GM19043 (cell line): ENCODE data around the gene SRL.
"Not testable (repeated sequence)": the region's sequence is repeated elsewhere in the genome, so short reads cannot be mapped to it uniquely, and the experiment has no call there.

Experiments used
- ATAC-seq: cut with Tn5 transposase; IDR thresholded peaks from one replicate; pipeline ENCODE4 v1.9.1; 2021; ENCODE audit warnings: low read depth; ENCODE audit not compliant: unreplicated experiment

The SRL gene

DNA sequence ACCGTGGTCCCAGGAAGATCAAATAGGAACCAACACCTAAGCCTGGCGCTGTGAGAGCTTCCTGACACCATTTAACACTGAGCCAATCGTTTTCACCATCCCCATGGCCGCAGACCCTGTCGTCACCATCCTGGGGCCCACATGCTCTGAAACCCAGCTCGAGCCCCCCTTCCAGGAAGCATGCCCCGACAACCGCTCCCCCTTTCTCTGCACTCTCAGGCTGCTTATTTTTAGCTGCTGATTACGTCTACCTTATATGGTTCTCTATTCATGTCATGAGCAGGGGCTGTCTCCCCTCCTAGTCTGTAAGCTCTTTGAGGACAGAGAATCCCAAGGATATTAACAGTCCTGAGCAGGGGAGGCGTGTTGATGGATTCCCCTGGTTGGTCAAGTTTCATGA lies 10.5 kb downstream of the SRL start:
- ATAC-seq, result no peak

DNA sequence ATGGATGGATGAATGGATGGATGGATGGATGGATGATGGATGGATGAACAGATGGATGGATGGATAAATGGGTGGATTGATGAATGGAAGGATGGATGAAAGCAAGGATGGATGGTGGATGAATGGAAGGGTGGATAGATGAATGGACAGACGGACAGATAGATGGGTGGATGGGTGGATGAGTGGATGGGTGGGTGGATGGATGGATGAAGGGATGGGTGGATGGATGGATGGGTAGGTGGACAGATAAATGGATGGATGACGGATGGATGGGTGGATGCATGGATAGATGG lies 14.9 kb downstream of the SRL start:
- no peak for ATAC-seq

DNA sequence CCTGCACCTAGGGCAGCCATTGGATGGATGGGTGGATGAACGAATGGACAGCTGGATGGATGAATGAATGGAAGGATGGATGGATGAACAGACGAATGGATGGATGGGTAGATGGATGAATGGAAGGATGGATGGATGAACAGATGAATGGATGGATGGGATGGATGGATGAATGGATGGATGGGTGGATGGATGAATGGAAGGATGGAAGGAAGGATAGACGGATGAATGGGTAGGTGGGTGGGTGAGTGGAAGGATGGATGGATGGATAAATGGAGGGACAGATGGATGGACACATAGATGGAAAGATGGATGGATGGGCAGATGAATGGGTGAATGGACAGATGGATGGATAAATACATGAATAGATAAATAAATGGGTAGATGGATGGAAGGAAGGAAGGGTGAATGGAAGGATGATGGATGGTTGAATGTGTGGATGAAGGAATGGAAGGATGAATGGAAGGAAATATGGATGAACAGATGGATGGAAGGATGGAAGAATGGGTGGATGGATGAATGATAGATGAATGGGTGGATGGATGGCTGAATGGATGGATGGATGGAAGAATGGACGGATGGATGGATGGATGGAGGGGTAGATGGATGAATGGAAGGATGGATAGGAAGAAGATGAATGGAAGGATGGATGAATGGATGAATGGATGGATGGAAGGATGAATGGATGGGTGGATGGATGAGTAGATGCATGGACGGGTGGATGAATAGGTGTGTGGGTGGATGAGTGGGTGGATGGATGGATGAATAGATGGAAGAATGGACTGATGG lies 15.4 kb downstream of the SRL start:
- no peak for ATAC-seq

DNA sequence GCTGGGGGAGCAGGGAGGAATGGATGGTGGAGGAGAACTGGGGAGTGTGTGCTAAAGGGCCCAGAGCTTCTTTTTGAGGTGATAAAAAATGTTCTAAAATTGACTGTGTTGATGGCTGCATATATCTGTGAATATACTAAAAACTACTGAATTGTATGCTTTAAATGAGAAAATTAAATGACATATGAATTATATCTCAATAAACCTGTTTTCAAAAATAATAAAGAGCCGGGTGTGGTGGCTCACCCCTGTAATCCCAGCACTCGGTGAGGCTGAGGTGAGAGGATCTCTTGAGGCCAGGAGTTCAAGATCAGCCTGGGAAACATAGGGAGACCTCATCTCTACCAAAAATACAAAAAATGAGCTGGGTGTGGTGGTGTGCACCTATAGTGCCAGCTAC lies 16.8 kb downstream of the SRL start:
- ATAC-seq, result no peak

DNA sequence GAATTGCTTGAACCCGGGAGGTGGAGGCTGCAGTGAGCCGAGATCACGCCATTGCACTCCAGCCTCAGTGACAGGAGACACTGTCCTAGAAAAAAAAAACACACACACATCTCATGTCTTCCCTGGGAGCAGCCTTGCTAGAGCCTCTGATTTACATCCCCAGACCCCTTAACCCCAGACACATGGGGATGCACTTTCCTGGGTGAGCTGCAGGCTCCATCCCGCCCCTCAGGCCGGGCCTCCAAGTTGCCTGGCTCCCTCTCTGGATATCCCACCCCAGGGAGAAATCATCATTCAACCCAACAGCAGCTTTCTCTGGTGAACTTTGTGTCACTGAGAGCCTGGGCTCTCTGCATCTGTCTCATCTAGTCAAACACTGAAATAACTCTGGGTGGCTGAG lies 21.5 kb downstream of the SRL start:
- no peak for ATAC-seq

DNA sequence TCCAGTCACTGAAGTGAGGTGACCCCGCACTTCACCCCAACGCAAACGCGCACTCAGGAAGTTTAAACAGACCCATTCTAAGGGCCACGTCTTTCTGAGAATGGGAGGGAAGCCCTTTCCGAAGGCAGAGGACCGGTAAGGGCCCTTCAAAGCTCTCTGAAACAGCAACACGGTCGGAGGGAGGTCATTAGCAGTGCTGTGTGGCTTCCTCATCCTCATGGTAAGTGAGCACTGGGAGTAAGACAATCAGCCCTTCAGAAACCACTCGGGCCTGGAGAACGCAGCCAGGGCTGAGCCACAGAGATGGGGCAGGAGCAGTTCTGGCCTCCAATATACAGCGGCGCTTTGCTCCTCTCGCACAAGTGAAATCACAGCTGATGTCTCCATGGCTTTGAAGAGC lies 23.7 kb downstream of the SRL start:
- ATAC-seq, result no peak

DNA sequence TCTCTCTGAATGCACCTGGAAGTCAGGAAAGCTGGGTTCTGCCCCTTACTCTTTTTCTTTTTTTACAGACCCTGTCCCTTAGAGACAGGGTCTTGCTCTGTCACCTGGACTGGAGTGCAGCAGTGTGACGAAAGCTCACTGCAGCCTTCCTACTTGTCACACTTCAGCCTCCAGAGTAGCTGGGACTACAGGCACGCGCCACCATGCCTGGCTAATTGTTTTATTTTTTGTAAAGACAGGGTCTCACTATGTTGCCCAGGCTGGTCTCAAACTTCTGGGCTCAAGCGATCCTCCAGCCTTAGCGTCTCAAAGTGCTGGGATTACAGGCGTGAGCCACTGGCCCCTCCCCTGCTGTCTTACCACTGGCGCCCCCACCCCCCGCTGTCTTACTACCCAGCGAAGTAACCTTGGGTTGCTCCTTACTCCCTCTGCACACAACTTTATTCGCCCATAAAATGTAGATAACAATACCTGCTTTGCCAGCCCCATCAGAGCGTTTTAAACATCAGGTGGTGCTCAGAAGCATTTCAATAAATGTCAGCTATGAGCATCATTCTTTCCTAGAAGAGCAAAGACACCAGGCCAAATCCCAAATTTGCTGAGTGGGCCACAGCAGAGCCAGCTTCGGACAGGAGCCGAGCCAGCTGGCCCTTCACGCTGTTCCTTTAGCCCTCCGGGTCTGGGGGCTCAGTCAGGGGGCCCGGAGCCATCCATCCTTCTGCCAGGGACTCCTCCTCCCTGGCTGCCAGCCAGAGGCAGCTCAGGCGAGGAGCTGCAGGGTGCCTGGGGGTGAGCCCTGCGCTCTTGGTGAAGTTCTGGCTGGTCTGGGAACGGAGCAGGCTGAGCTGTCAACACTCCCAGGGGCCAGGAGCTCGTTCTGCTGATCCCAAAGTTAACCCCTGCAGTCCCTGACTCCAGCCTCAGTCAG lies 24.4 kb downstream of the SRL start:
- no peak for ATAC-seq

DNA sequence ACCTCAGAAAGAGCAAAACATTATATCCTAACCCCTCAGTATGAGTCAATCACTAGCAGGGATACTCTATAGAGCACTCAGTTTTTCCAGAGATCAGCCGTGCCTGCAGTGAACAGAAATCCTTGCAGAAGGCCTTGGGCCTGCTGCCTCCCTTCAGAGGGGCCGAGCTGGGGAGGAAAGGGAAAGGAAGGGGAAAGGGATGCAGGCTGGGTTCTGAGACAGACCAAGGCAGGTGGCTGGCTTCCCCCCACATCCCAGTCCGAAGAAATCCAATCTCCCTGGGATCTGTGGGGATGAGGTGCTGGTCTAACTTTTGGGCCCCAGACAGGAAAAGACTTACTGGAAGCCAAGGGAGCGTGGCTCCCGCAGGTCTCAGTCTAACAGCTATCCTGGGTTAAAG lies 25.3 kb downstream of the SRL start:
- ATAC-seq, result no peak

DNA sequence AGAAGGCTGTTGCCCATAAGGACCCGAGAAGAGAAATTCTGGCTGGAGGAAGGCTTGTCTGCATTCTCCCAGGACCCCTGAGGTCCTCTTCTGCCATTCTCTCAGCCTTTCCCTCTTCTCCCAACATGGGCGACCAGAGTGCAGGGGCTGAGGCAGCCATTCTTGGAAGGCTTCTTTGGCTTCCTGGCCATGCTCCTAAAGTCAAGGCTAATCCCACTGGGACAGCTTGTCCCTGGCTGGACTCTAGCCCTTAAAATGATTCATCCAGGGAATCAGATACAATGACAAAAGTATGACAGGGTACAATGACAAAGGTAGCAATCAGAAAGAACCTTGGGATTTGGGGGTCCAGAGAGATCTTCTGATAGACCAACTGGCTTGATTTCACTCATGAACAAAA lies 26.8 kb downstream of the SRL start:
- no peak for ATAC-seq

DNA sequence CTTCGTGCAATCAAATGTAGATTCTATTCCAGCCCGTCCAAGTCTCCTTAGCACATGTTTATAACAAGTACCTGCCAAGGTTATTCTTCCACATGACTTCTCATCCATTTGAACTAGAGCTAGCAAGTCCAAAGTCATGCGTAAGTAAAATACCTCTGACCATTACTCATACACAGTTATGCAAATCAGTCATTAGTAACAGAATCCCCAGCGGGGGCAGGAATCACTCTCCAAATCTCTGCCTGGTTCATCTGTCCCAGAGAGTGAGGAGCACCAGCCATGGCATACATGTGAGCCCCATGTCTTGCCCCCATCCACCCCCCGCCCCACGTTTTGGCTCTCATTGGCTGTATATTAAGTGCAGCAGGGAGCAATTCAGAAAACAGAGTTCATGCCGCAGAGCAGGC lies 27.7 kb downstream of the SRL start:
- ATAC-seq, result no peak

DNA sequence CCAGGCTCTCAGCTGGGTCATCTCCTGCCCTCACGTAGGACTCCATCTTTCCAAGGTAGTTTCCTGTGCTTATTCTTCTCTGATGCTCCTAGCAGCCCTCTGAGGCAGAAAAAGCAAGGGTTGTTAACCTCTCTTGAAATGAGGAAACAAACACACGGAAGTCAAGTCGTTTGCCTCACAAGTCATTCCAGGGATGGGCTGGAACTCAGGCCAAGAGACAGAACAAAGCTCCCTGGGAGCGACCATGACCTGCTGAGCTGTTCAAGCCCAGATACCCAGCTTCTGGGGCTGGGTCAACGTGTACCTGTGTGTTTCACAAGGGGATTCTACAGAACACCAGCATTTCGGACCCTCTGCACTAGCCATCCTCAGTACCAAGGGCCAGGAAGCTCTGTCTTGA lies 28.1 kb downstream of the SRL start:
- no peak for ATAC-seq

DNA sequence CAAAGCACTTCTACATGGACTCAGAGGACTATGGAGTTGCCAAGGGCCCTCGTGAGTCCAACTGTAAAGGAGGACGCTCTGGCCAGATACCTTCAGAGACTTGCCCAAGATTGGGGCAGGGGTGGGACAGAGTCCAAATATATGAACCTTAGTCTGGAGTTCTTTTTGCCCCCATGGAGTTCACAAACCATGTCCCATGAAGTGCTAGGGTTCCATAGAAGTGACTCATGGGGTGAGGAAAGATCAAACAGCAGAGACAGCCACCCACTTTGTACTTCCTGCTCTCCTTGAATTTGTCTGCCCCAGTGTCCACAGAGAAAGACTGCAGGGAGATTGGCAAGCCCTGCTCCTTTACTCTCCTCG lies 29.0 kb downstream of the SRL start:
- no peak for ATAC-seq

DNA sequence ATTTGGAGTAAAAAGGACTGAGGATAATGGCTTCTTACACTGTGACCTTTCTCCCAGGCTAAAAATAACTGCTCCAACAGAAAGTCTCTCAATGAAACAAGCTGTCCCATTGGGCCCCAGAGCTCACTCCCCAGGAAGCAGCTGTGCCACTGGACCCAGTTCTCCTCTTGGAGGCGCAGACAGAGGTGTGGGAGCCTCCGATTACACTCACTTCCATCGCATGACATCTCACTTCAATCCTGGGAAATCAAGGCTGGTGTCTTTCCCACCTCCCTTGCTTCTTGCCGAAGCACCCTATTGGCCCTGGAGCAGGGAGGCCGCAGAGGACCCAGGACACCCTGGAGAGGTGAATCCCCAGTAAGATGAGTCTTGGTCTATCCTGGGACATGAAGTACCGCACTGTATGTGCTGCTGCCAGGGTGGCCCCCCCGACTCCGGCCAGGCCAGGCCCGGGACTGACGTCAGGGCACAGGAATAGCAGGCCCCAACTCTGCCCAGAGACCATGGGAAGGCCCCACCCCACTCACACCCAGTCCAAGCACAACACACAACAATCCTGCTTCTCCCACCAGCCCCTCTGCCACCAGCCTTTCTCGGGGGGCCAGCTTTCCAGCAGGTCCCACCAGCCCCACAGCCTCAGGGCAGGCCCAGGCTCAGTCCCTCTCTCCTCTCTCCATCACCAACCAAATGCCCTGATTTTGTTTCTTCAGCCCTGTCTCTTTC lies 29.5 kb downstream of the SRL start:
- no peak for ATAC-seq

DNA sequence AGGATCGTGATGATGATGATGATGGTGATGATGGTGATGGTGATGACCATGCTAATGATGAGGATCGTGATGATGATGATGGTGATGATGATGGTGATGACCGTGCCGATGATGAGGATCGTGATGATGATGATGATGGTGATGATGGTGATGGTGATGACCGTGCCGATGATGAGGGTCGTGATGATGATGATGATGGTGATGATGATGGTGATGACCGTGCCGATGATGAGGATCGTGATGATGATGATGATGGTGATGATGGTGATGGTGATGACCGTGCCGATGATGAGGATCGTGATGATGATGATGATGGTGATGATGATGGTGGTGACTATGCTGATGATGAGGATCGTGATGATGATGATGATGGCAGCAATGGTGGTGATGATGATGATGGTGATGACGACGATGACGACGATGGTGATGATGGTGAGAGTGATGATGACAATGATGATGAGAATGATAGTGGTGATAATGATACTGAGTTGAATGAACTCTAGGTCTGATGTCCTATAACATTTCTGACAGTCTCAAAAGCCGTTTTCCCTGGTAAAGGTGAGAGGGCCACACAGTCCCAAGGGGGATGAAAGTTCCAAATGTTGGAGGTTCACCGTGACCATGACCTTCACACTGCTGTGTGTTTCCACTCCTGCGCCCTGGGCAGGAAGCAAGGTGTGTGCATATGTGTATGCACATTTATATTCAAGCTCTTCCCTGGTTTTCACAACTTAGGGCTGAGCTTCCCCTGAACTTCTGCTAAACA lies 30.3 kb downstream of the SRL start:
- ATAC-seq, result not testable (repeated sequence)

DNA sequence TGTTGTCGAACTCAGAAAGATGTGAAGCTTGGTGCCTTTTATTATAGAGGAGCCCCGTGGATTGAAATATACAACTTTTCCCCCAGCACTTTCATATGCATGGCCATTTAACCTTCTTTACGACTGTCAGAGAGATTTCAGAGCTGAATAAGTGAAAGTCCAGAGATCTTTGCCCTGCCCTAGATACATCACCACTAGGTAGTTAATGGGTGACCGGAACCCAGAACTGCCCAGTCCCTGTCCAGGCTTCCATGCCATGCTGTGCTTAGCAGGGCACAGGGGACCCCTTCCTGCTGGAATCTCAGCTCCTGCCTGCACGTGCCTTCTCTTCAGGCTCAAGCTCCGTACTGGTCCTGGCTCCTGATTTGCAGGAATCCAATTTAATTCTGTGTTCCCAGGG lies 32.2 kb downstream of the SRL start:
- no peak for ATAC-seq

DNA sequence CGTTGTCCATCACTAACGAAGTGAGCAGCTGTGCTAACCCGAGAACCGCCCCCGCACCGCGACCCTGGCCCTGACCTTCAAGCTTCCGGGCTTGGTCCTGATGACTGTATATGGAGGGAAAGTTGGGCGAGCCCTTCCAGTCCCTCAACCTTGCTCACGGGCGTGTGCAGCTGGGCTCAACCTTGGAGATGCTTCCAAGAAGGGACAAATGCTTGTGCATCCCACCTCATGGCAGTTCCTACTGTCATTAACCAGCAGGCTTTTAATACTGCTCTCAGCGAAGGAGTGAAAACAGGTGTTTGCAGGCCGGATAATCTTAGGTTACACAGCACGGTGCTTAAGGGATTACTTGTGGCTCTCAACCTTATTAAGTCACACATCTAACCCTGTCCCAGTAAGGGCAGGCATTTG lies 33.5 kb downstream of the SRL start:
- no peak for ATAC-seq

DNA sequence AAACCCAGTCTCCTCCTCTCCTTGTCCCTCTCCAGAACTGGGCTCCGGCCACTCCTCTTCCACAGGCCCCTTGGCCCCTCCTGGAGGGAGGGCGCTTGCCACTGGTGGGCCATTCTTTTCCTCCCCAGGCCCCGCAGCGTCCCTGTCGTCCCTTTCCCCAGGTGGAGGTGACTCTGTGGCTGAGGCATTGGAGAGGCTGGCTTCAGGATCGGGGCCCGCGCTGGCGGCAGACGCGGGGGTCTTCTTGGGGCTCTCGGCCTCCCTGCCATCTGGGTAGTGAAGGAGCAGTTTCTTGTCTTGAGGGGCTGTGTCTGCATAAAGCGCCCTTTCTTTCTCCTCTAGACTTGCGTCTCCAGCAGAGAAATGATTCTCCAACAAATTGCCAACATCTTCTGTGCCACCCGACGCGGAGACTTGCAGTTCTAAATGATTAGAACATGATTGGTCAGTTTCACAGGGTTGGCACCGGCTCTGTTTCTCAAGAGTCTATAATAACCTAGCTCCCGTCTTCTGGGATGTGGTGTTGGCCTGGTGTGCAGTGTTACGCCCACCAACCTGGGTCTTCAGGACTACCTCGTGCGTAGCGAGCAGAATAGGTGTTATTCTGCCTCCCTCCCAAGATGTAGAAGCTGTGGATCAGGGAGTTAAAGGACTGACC lies 34.1 kb downstream of the SRL start:
- no peak for ATAC-seq

DNA sequence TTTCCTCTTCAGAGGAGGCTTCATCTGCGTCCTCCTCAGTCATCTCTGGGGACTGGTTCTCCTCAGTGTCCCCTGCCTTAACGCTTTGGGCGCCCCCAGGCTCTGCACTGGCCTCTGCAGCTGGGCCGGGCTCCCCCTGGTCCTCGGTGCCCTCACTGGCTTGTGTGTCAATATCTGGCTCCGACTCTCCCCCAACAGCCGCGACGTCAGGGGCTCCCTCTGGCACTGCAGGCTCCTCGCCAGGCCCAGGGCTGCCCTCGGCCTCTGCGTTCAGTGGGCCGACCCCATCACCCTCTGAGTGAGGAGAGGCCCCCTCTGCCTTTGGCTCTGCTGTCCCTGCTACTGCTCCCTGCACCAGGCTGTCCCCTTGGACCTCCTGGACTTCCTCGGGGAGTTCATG lies 34.7 kb downstream of the SRL start:
- ATAC-seq, result no peak

DNA sequence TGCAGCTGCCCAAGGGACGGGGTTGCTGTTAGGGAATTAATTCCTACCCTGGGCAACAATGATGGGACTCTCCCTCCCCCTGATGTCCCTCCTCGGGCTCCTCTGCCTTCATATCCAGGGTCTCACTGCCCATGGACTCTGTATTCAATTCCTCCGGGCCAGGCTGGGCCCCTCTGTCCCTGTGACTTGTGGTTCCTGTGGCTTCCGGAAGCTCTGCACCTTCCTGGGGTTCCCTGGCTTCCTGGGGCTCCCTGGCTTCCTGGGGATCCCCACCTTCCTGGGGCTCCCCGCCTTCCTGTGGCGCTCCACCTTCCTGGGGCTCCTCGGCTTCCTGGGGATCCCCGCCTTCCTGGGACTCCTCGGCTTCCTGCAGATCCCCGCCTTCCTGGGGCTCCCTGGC lies 35.2 kb downstream of the SRL start:
- ATAC-seq, result no peak

DNA sequence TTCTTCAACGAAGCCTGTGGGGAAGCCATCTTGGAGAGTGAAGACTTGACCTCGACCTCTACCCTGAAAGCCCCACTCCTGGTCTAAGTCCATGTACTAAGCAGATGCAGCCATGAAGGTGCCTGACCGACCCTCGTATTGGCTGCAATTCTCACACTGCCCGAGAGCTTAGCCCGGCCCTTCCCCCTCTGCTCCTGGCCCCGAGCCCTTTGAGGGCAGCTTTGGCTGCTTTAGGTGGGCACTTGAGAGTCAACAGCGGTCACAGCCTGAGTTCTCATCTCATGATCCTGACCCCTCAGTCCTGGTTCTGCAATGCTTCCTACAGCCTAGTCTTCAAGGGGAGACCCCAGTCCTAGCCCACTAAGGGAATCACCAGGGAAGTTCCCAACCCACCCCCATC lies 35.9 kb downstream of the SRL start:
- no peak for ATAC-seq
